Neural cell (in vitro differentiated cells): ENCODE results near the gene CEACAM4. TPM values are rescaled to one million over a fixed set of nuclear protein-coding genes. Genes with fewer than 3 reads are reported as not detected.

Source experiments
- H2AFZ ChIP-seq: fragments of 200-600, 300-800 bp; sonication (generic), shearing (Covaris generic); 2 replicates; pipeline ENCODE4 v1.6.0; 2014; ENCODE audit warnings: low read depth, mild to moderate bottlenecking, antibody characterized with exemption, low read length, moderate library complexity
- H3F3A ChIP-seq: fragments of 200-600 bp; shearing (Covaris generic); 2 replicates; pipeline ENCODE4 v1.6.1; 2016; ENCODE audit warnings: mild to moderate bottlenecking, moderate library complexity, mixed read lengths, antibody characterized with exemption, low read length; ENCODE audit not compliant: insufficient read depth, poor library complexity, severe bottlenecking
- H3K27ac ChIP-seq: fragments of 200-600, 300-800 bp; sonication (generic), shearing (Covaris generic); 2 replicates; pipeline ENCODE4 v1.5.1; 2014; ENCODE audit warnings: mild to moderate bottlenecking, low read length, moderate library complexity
- H3K27me3 ChIP-seq: fragments of 300-800, 200-600 bp; sonication (generic), shearing (Covaris generic); 2 replicates; pipeline ENCODE4 v1.6.0; 2014; ENCODE audit warnings: mild to moderate bottlenecking, low read depth, low read length, moderate library complexity; ENCODE audit not compliant: insufficient read depth
- H3K36me3 ChIP-seq: fragments of 300-800, 200-600 bp; sonication (generic), shearing (Covaris generic); 2 replicates; pipeline ENCODE4 v1.5.1; 2014; ENCODE audit warnings: mild to moderate bottlenecking, antibody characterized with exemption, low read length, moderate library complexity; ENCODE audit not compliant: insufficient read depth
- H3K4me2 ChIP-seq: fragments of 300-800, 200-600 bp; sonication (generic), shearing (Covaris generic); 2 replicates; pipeline ENCODE4 v1.6.0; 2014; ENCODE audit warnings: mild to moderate bottlenecking, low read length
- H3K4me3 ChIP-seq: fragments of 300-800, 200-600 bp; sonication (generic), shearing (Covaris generic); 2 replicates; pipeline ENCODE4 v1.5.1; 2014; ENCODE audit warnings: mild to moderate bottlenecking, low read length, moderate library complexity
- H3K79me2 ChIP-seq: fragments of 200-600 bp; shearing (Covaris generic); replicated peaks from 2 replicates; pipeline ENCODE4 v1.6.0; 2014; ENCODE audit warnings: mild to moderate bottlenecking, low read length, moderate library complexity; ENCODE audit not compliant: insufficient read depth
- H3K9ac ChIP-seq: fragments of 300-800, 200-600 bp; sonication (generic), shearing (Covaris generic); 2 replicates; pipeline ENCODE4 v1.6.1; 2016; ENCODE audit warnings: mild to moderate bottlenecking, low read length, mixed read lengths
- H3K9me2 ChIP-seq: fragments of 200-600 bp; shearing (Covaris generic); 2 replicates; pipeline ENCODE4 v1.6.1; 2016; ENCODE audit warnings: mild to moderate bottlenecking, low read length, mixed read lengths; ENCODE audit not compliant: insufficient read depth
- H3K9me3 ChIP-seq: fragments of 200-600, 300-800 bp; sonication (generic), shearing (Covaris generic); 2 replicates; pipeline ENCODE4 v1.6.1; 2016; ENCODE audit warnings: mild to moderate bottlenecking, mixed run types, low read length, moderate library complexity, mixed read lengths
- H4K20me1 ChIP-seq: fragments of 200-600 bp; shearing (Covaris generic); 2 replicates; pipeline ENCODE4 v1.6.1; 2016; ENCODE audit warnings: mild to moderate bottlenecking, mixed run types; ENCODE audit not compliant: insufficient read depth
- EP300 ChIP-seq: fragments of 450-650 bp; conservative IDR thresholded peaks from 2 replicates; pipeline ENCODE4 v1.6.1; 2014; ENCODE audit warnings: antibody characterized with exemption, mild to moderate bottlenecking, moderate library complexity; ENCODE audit not compliant: poor library complexity, severe bottlenecking
- EZH2 ChIP-seq: fragments of 200-600, 300-800 bp; shearing (Covaris generic), sonication (generic); IDR thresholded peaks from 2 replicates; pipeline ENCODE4 v1.6.1; 2014; ENCODE audit warnings: antibody characterized with exemption, low read length, borderline replicate concordance, mild to moderate bottlenecking; ENCODE audit not compliant: insufficient read depth, poor library complexity, severe bottlenecking
- MXI1 ChIP-seq: fragments of 450-650 bp; conservative IDR thresholded peaks from 2 replicates; pipeline ENCODE4 v1.6.1; 2014; ENCODE audit warnings: antibody characterized with exemption, mild to moderate bottlenecking; ENCODE audit not compliant: poor library complexity, severe bottlenecking
- POLR2AphosphoS5 ChIP-seq: IDR thresholded peaks from 2 replicates; pipeline ENCODE4 v1.6.1; 2012
- RAD21 ChIP-seq: fragments of 450-650 bp; conservative IDR thresholded peaks from 2 replicates; pipeline ENCODE4 v1.6.1; 2014; ENCODE audit warnings: antibody characterized with exemption, mild to moderate bottlenecking, moderate library complexity
- REST ChIP-seq: IDR thresholded peaks from 2 replicates; pipeline ENCODE4 v1.6.1; 2012; ENCODE audit warnings: borderline replicate concordance
- SMC3 ChIP-seq: fragments of 450-650 bp; conservative IDR thresholded peaks from 2 replicates; pipeline ENCODE4 v1.6.1; 2014; ENCODE audit warnings: antibody characterized with exemption, mild to moderate bottlenecking, moderate library complexity; ENCODE audit not compliant: poor library complexity
- TAF1 ChIP-seq: IDR thresholded peaks from 2 replicates; pipeline ENCODE4 v1.6.1; 2012; ENCODE audit warnings: low read depth
- polyA plus RNA-seq: library from polyadenylated mRNA; depleted of rRNA; stranded (reverse); fragments of >200 nt; gene quantifications from 2 replicates; pipeline ENCODE4 v1.2.3, GENCODE V29; 2014
- TF ChIP-seq, protein P1 (sequence below): fragments of 450-650 bp; IDR thresholded peaks from 2 replicates; pipeline ENCODE4 v1.5.1; 2014; ENCODE audit warnings: antibody characterized with exemption, mild to moderate bottlenecking, moderate library complexity; ENCODE audit not compliant: poor library complexity, severe bottlenecking

The CEACAM4 gene
- polyA plus RNA-seq, 1 donor from 2014 or later: not detected

- Histone ChIP-seq H3K9ac (no peak overlapping the region), H3K9me2 (no peaks in the 10 kb centered on the region), H4K20me1 (no peaks in the 10 kb centered on the region), H3F3A (no peaks in the 10 kb centered on the region), H3K36me3 (no peaks in the 10 kb centered on the region), H3K9me3 (no peaks in the 10 kb centered on the region), H3K27me3 (no peaks in the 10 kb centered on the region), H3K4me2 (no peak overlapping the region), H2AFZ (no peak overlapping the region), H3K79me2 (no peaks in the 10 kb centered on the region), H3K27ac (no peak overlapping the region), H3K4me3 (no peak overlapping the region)
- TF ChIP-seq TAF1 (no peak), MXI1 (no peak), RAD21 (no peak), EP300 (no peak), POLR2AphosphoS5 (no peak), SMC3 (no peak), EZH2 (no peak), REST (no peak)
- TF ChIP-seq, protein P1, sequence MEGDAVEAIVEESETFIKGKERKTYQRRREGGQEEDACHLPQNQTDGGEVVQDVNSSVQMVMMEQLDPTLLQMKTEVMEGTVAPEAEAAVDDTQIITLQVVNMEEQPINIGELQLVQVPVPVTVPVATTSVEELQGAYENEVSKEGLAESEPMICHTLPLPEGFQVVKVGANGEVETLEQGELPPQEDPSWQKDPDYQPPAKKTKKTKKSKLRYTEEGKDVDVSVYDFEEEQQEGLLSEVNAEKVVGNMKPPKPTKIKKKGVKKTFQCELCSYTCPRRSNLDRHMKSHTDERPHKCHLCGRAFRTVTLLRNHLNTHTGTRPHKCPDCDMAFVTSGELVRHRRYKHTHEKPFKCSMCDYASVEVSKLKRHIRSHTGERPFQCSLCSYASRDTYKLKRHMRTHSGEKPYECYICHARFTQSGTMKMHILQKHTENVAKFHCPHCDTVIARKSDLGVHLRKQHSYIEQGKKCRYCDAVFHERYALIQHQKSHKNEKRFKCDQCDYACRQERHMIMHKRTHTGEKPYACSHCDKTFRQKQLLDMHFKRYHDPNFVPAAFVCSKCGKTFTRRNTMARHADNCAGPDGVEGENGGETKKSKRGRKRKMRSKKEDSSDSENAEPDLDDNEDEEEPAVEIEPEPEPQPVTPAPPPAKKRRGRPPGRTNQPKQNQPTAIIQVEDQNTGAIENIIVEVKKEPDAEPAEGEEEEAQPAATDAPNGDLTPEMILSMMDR: no peak
Measured at GRCh38 chr19:41604831-41605230, 22.0 kb downstream of the CEACAM4 start.

- Histone ChIP-seq H3K9ac (no peak overlapping the region), H2AFZ (no peak overlapping the region), H3K36me3 (no peaks in the 10 kb centered on the region), H4K20me1 (no peaks in the 10 kb centered on the region), H3K27ac (no peak overlapping the region), H3K9me3 (no peaks in the 10 kb centered on the region), H3K4me3 (no peak overlapping the region), H3F3A (no peaks in the 10 kb centered on the region), H3K79me2 (no peaks in the 10 kb centered on the region), H3K27me3 (no peaks in the 10 kb centered on the region), H3K4me2 (no peak overlapping the region), H3K9me2 (no peaks in the 10 kb centered on the region)
- TF ChIP-seq EP300 (no peak), POLR2AphosphoS5 (no peak), REST (no peak), RAD21 (no peak), SMC3 (no peak), TAF1 (no peak), MXI1 (no peak)
- TF ChIP-seq, protein P1: no peak
Measured at GRCh38 chr19:41601771-41602170, 25.1 kb downstream of the CEACAM4 start.
